OCI-LY1 (cell line): ENCODE data around the gene VARS1.

Experiments
- H2AFZ ChIP-seq: fragments of 200-600 bp; sonication (generic), shearing (Covaris generic); 2 replicates; pipeline ENCODE4 v1.6.0; 2014; ENCODE audit warnings: antibody characterized with exemption, mild to moderate bottlenecking, low read length
- H3F3A ChIP-seq: fragments of 200-600 bp; sonication (generic), shearing (Covaris generic); 2 replicates; pipeline ENCODE4 v1.6.0; 2014; ENCODE audit warnings: mild to moderate bottlenecking, antibody characterized with exemption, low read length, moderate library complexity; ENCODE audit not compliant: insufficient read depth
- H3K27ac ChIP-seq: fragments of 200-600 bp; sonication (generic); 2 replicates; pipeline ENCODE4 v1.5.1; 2014; ENCODE audit warnings: low read length, mixed run types, mild to moderate bottlenecking, low read depth; ENCODE audit not compliant: poor library complexity, severe bottlenecking
- H3K27me3 ChIP-seq: fragments of 200-600 bp; sonication (generic); 2 replicates; pipeline ENCODE4 v1.6.0; 2014; ENCODE audit warnings: antibody characterized with exemption, mild to moderate bottlenecking, low read length, moderate library complexity; ENCODE audit not compliant: insufficient read depth
- H3K36me3 ChIP-seq: fragments of 200-600 bp; sonication (generic); 2 replicates; pipeline ENCODE4 v1.6.1; 2014; ENCODE audit warnings: mild to moderate bottlenecking, antibody characterized with exemption, low read length, moderate library complexity, mixed read lengths; ENCODE audit not compliant: insufficient read depth
- H3K4me1 ChIP-seq: fragments of 200-600 bp; sonication (generic); 2 replicates; pipeline ENCODE4 v1.5.1; 2014; ENCODE audit warnings: mild to moderate bottlenecking, low read length, moderate library complexity; ENCODE audit not compliant: insufficient read depth, severe bottlenecking
- H3K4me2 ChIP-seq: fragments of 200-600 bp; sonication (generic), shearing (Covaris generic); 2 replicates; pipeline ENCODE4 v1.6.1; 2014; ENCODE audit warnings: low read length
- H3K4me3 ChIP-seq: fragments of 200-600 bp; sonication (generic); 2 replicates; pipeline ENCODE4 v1.5.1; 2014; ENCODE audit warnings: low read length, low read depth, mild to moderate bottlenecking, mixed read lengths; ENCODE audit not compliant: poor library complexity, severe bottlenecking
- H3K79me2 ChIP-seq: fragments of 200-600 bp; shearing (Covaris generic); 2 replicates; pipeline ENCODE4 v1.6.1; 2016; ENCODE audit warnings: mixed run types, low read length, mixed read lengths; ENCODE audit not compliant: insufficient read depth
- H3K9ac ChIP-seq: fragments of 200-600 bp; sonication (generic), shearing (Covaris generic); 2 replicates; pipeline ENCODE4 v1.6.1; 2014; ENCODE audit warnings: mild to moderate bottlenecking, low read length, mixed read lengths
- H3K9me2 ChIP-seq: fragments of 200-600 bp; sonication (generic), shearing (Covaris generic); 2 replicates; pipeline ENCODE4 v1.6.1; 2014; ENCODE audit warnings: low read depth, mild to moderate bottlenecking, low read length, mixed read lengths
- H3K9me3 ChIP-seq: fragments of 200-600 bp; shearing (Covaris generic); 2 replicates; pipeline ENCODE4 v1.6.1; 2014; ENCODE audit warnings: low read length, mixed read lengths
- H4K20me1 ChIP-seq: fragments of 200-600 bp; sonication (generic), shearing (Covaris generic); 2 replicates; pipeline ENCODE4 v1.6.0; 2016; ENCODE audit warnings: mild to moderate bottlenecking, low read length; ENCODE audit not compliant: insufficient read depth
- EZH2 ChIP-seq: fragments of 200-600 bp; sonication (generic), shearing (Covaris generic); IDR thresholded peaks from 2 replicates; pipeline ENCODE4 v1.8.0; 2017; ENCODE audit warnings: borderline replicate concordance, mixed run types, mild to moderate bottlenecking, antibody characterized with exemption, low read length, moderate library complexity, mixed read lengths
- TF ChIP-seq, protein P1 (sequence below): fragments of 200-600 bp; sonication (generic), shearing (Covaris generic); IDR thresholded peaks from 2 replicates; pipeline ENCODE4 v1.5.1; 2017; ENCODE audit warnings: mild to moderate bottlenecking, antibody characterized with exemption, low read length, moderate library complexity, mixed read lengths

VARS1 gene

GRCh38 chr6:31771992-31772358 lies 23.6 kb downstream of the VARS1 start:
- peaks cover 3% of the 10 kb centered on the region for H3K4me1 ChIP-seq
- H3F3A ChIP-seq: no peaks in the 10 kb centered on the region
- no peak overlapping the region for H3K4me3 ChIP-seq
- H3K27me3 ChIP-seq: no peaks in the 10 kb centered on the region
- no peak overlapping the region for H3K4me2 ChIP-seq
- no peak overlapping the region for H3K9ac ChIP-seq
- no peak overlapping the region for H2AFZ ChIP-seq
- no peaks in the 10 kb centered on the region for H3K36me3 ChIP-seq
- H4K20me1 ChIP-seq: no peaks in the 10 kb centered on the region
- H3K27ac ChIP-seq: no peak overlapping the region
- H3K9me2 ChIP-seq: no peaks in the 10 kb centered on the region
- no peaks in the 10 kb centered on the region for H3K79me2 ChIP-seq
- TF ChIP-seq, protein P1, sequence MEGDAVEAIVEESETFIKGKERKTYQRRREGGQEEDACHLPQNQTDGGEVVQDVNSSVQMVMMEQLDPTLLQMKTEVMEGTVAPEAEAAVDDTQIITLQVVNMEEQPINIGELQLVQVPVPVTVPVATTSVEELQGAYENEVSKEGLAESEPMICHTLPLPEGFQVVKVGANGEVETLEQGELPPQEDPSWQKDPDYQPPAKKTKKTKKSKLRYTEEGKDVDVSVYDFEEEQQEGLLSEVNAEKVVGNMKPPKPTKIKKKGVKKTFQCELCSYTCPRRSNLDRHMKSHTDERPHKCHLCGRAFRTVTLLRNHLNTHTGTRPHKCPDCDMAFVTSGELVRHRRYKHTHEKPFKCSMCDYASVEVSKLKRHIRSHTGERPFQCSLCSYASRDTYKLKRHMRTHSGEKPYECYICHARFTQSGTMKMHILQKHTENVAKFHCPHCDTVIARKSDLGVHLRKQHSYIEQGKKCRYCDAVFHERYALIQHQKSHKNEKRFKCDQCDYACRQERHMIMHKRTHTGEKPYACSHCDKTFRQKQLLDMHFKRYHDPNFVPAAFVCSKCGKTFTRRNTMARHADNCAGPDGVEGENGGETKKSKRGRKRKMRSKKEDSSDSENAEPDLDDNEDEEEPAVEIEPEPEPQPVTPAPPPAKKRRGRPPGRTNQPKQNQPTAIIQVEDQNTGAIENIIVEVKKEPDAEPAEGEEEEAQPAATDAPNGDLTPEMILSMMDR: no peak
- TF ChIP-seq EZH2: no peak
- H3K9me3 ChIP-seq: no peaks in the 10 kb centered on the region

DNA sequence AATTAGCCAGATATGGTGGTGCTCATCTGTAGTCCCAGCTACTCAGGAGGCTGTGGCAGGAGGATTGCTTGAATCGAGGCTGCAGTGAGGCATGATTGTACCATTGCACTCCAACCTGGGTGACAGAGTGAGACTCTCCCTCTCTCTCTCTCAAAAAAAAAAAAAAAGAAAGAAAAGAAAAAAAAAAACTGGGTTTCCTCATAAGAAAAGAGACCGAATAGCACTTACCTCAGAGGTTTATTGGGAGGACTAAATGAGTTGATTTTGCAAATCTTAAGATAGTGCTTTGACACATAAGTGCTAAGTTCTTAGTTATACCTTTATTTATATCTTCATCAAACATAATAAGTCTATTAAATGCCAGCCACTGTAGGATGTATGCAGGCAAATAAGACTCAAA lies 24.7 kb downstream of the VARS1 start:
- H3F3A ChIP-seq: no peaks in the 10 kb centered on the region
- H2AFZ ChIP-seq: no peak overlapping the region
- H3K9ac ChIP-seq: no peak overlapping the region
- H3K4me2 ChIP-seq: no peak overlapping the region
- H3K4me3 ChIP-seq: no peak overlapping the region
- no peak overlapping the region for H3K27ac ChIP-seq
- no peaks in the 10 kb centered on the region for H3K36me3 ChIP-seq
- H3K27me3 ChIP-seq: no peaks in the 10 kb centered on the region
- H4K20me1 ChIP-seq: no peaks in the 10 kb centered on the region
- no peaks in the 10 kb centered on the region for H3K9me3 ChIP-seq
- no peaks in the 10 kb centered on the region for H3K4me1 ChIP-seq
- H3K79me2 ChIP-seq: no peaks in the 10 kb centered on the region
- no peak for TF ChIP-seq EZH2
- H3K9me2 ChIP-seq: no peaks in the 10 kb centered on the region

- H3K79me2 ChIP-seq: no peaks in the 10 kb centered on the region
- no peak for TF ChIP-seq EZH2
- TF ChIP-seq, protein P1: peak; percentile 96
- no peak overlapping the region for H3K4me3 ChIP-seq
- no peaks in the 10 kb centered on the region for H3K9me2 ChIP-seq
- H3K27me3 ChIP-seq: no peaks in the 10 kb centered on the region
- H3K9me3 ChIP-seq: no peaks in the 10 kb centered on the region
- no peaks in the 10 kb centered on the region for H3F3A ChIP-seq
- no peak overlapping the region for H3K9ac ChIP-seq
- H3K4me2 ChIP-seq: no peak overlapping the region
- H3K27ac ChIP-seq: no peak overlapping the region
- no peak overlapping the region for H2AFZ ChIP-seq
- H3K36me3 ChIP-seq: no peaks in the 10 kb centered on the region
- H3K4me1 ChIP-seq: no peaks in the 10 kb centered on the region
- no peaks in the 10 kb centered on the region for H4K20me1 ChIP-seq
Observed at GRCh38 chr6:31769684-31770371, 25.7 kb downstream of the VARS1 start.
